Endothelial cell of umbilical vein (primary cell): ENCODE data around the gene GLUD1. TPM values are rescaled to one million over a fixed set of nuclear protein-coding genes. Genes with fewer than 3 reads are reported as not detected.

Experiments used
- polyA plus RNA-seq, 4 experiments: library from polyadenylated mRNA; depleted of rRNA in 3 of 4; stranded (reverse) in 3 of 4; unstranded in 1 of 4; fragments of >200 nt; gene quantifications; 2 replicates each; pipeline versions ENCODE4 v1.2.1 to v1.2.3, GENCODE V29; 2011 to 2012; ENCODE audit warnings: missing spikeins in 1 of 4
- small RNA-seq: library from RNA; depleted of rRNA; stranded (forward); fragments of <200 nt; gene quantifications from one replicate; pipeline ENCODE3, GENCODE V24; 2012; ENCODE audit warnings: low replicate concordance, low read depth; ENCODE audit not compliant: insufficient read depth, insufficient read length
- total RNA-seq: library from RNA; stranded (reverse); gene quantifications from 2 replicates; pipeline ENCODE4 v1.2.3, GENCODE V29; 2021

Gene GLUD1
- total and polyA plus RNA-seq, 2 donors (not counting 3 experiments of a cell fraction or from before 2014, with no cell fraction given) = 41.9 to 94.7 TPM

Small RNA genes within 50 kb of the gene (small RNA-seq; reads per million reads assigned to genes)
- gene AL136982.5 (not detected), gene FAM25A (not detected), gene RNU6-529P (not detected)

Other genes starting within 250 kb of the GLUD1 start
- 169 TPM in 2 replicates for gene MMRN2, start 137.2 kb downstream of the GLUD1 start, total RNA-seq
- 143 and 154 TPM in 2 replicates for gene MMRN2, start 137.2 kb downstream of the GLUD1 start, polyA plus RNA-seq
- gene SNCG, start 136.2 kb downstream of the GLUD1 start, total RNA-seq = 30.5 and 31.4 TPM in 2 replicates
- 50.6 and 60.8 TPM in 2 replicates for gene SNCG, start 136.2 kb downstream of the GLUD1 start, polyA plus RNA-seq
- gene ADIRF, start 126.4 kb downstream of the GLUD1 start, total RNA-seq = 2.8 and 4.4 TPM in 2 replicates
- gene ADIRF, start 126.4 kb downstream of the GLUD1 start, polyA plus RNA-seq = 3.7 and 10.9 TPM in 2 replicates
- not detected in 2 replicates for gene FAM25A, start 74.5 kb downstream of the GLUD1 start, total RNA-seq
- gene FAM25A, start 74.5 kb downstream of the GLUD1 start, polyA plus RNA-seq = not detected in 2 replicates
- 19.2 and 22.4 TPM in 2 replicates for gene SHLD2, start 363 bp upstream of the GLUD1 start, total RNA-seq
- gene SHLD2, start 363 bp upstream of the GLUD1 start, polyA plus RNA-seq = 4.8 and 6.1 TPM in 2 replicates
- gene NUTM2A, start 130.6 kb upstream of the GLUD1 start, total RNA-seq = 0.14 and 0.73 TPM in 2 replicates
- 0.36 and 0.75 TPM in 2 replicates for gene NUTM2A, start 130.6 kb upstream of the GLUD1 start, polyA plus RNA-seq